ENCODE data around the gene CAPZA3.

CAPZA3 gene

GRCh38 chr12:18718462-18718861 lies 19.5 kb upstream of the CAPZA3 start:
- no peak for TF ChIP-seq EZH2phosphoT487 (conservative IDR thresholded peaks at IDR 0.05; ENCODE audit: low read length)
- TF ChIP-seq, protein P1, sequence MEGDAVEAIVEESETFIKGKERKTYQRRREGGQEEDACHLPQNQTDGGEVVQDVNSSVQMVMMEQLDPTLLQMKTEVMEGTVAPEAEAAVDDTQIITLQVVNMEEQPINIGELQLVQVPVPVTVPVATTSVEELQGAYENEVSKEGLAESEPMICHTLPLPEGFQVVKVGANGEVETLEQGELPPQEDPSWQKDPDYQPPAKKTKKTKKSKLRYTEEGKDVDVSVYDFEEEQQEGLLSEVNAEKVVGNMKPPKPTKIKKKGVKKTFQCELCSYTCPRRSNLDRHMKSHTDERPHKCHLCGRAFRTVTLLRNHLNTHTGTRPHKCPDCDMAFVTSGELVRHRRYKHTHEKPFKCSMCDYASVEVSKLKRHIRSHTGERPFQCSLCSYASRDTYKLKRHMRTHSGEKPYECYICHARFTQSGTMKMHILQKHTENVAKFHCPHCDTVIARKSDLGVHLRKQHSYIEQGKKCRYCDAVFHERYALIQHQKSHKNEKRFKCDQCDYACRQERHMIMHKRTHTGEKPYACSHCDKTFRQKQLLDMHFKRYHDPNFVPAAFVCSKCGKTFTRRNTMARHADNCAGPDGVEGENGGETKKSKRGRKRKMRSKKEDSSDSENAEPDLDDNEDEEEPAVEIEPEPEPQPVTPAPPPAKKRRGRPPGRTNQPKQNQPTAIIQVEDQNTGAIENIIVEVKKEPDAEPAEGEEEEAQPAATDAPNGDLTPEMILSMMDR (IDR thresholded peaks at IDR 0.05; ENCODE audit: insufficient read depth, low read length, poor library complexity, severe bottlenecking): no peak
- Histone ChIP-seq H3K4me2 (ENCODE audit: low read depth, low read length, poor library complexity, severe bottlenecking) (no peak overlapping the region), H3K4me3 (ENCODE audit: insufficient read depth, low read length, poor library complexity, severe bottlenecking) (no peak overlapping the region), H2AFZ (ENCODE audit: low read depth, low read length, severe bottlenecking) (no peak overlapping the region), H3K36me3 (ENCODE audit: low read length) (no peaks in the 10 kb centered on the region), H3K9me2 (replicated peaks; ENCODE audit: insufficient read depth, low read length) (no peaks in the 10 kb centered on the region), H3K27ac (ENCODE audit: low read depth, low read length) (no peak overlapping the region), H3K27me3 (ENCODE audit: low read length) (no peaks in the 10 kb centered on the region), H4K20me1 (ENCODE audit: low read depth, low read length) (no peaks in the 10 kb centered on the region), H3K9me3 (ENCODE audit: insufficient read depth, low read length) (no peaks in the 10 kb centered on the region), H3F3A (ENCODE audit: insufficient read depth) (no peaks in the 10 kb centered on the region), H3K9ac (ENCODE audit: low read length) (no peak overlapping the region), H3K79me2 (ENCODE audit: insufficient read depth, low read length) (no peaks in the 10 kb centered on the region)

- Histone ChIP-seq H3K4me3 (ENCODE audit: insufficient read depth, low read length, poor library complexity, severe bottlenecking) (no peak overlapping the region), H2AFZ (ENCODE audit: low read depth, low read length, severe bottlenecking) (no peak overlapping the region), H3K4me2 (ENCODE audit: low read depth, low read length, poor library complexity, severe bottlenecking) (no peak overlapping the region), H3K36me3 (ENCODE audit: low read length) (no peaks in the 10 kb centered on the region), H3K27me3 (ENCODE audit: low read length) (no peaks in the 10 kb centered on the region), H3F3A (ENCODE audit: insufficient read depth) (no peaks in the 10 kb centered on the region), H3K9ac (ENCODE audit: low read length) (no peak overlapping the region), H3K9me3 (ENCODE audit: insufficient read depth, low read length) (no peaks in the 10 kb centered on the region), H3K79me2 (ENCODE audit: insufficient read depth, low read length) (no peaks in the 10 kb centered on the region), H3K27ac (ENCODE audit: low read depth, low read length) (no peak overlapping the region), H3K9me2 (replicated peaks; ENCODE audit: insufficient read depth, low read length) (no peaks in the 10 kb centered on the region), H4K20me1 (ENCODE audit: low read depth, low read length) (no peaks in the 10 kb centered on the region)
- no peak for TF ChIP-seq EZH2phosphoT487 (conservative IDR thresholded peaks at IDR 0.05; ENCODE audit: low read length)
- TF ChIP-seq, protein P1 (IDR thresholded peaks at IDR 0.05; ENCODE audit: insufficient read depth, low read length, poor library complexity, severe bottlenecking): no peak
Observed at GRCh38 chr12:18719922-18720510, 17.9 kb upstream of the CAPZA3 start.

DNA sequence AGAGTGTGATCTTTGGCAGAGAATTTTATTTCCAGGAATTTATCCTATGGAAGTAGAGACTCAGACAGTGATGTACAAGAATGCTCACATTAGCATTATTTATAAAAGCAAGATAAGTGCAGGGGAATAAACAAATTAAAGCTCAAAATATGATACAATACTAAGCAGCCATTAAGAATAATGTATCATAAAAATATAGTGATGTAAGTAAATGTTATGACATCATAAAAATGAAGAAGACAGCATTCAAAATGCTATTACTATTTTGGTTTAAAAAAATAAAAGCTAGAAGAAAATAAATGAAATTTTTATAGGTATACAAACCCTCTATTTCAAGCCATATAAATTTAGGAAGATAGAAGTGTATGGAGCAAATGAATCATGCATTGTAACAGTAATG lies 17.2 kb upstream of the CAPZA3 start:
- no peaks in the 10 kb centered on the region for H3K9me2 ChIP-seq (replicated peaks; ENCODE audit: insufficient read depth, low read length)
- TF ChIP-seq EZH2phosphoT487 (conservative IDR thresholded peaks at IDR 0.05; ENCODE audit: low read length): no peak
- TF ChIP-seq, protein P1 (IDR thresholded peaks at IDR 0.05; ENCODE audit: insufficient read depth, low read length, poor library complexity, severe bottlenecking): no peak
- H4K20me1 ChIP-seq (ENCODE audit: low read depth, low read length): no peaks in the 10 kb centered on the region
- no peak overlapping the region for H3K4me2 ChIP-seq (ENCODE audit: low read depth, low read length, poor library complexity, severe bottlenecking)
- no peak overlapping the region for H3K27ac ChIP-seq (ENCODE audit: low read depth, low read length)
- H3K27me3 ChIP-seq (ENCODE audit: low read length): no peaks in the 10 kb centered on the region
- no peak overlapping the region for H3K4me3 ChIP-seq (ENCODE audit: insufficient read depth, low read length, poor library complexity, severe bottlenecking)
- H3K36me3 ChIP-seq (ENCODE audit: low read length): no peaks in the 10 kb centered on the region
- H3F3A ChIP-seq (ENCODE audit: insufficient read depth): no peaks in the 10 kb centered on the region
- H3K9ac ChIP-seq (ENCODE audit: low read length): no peak overlapping the region
- no peak overlapping the region for H2AFZ ChIP-seq (ENCODE audit: low read depth, low read length, severe bottlenecking)
- no peaks in the 10 kb centered on the region for H3K9me3 ChIP-seq (ENCODE audit: insufficient read depth, low read length)
- no peaks in the 10 kb centered on the region for H3K79me2 ChIP-seq (ENCODE audit: insufficient read depth, low read length)
